ENCODE measurements around the gene UBE3D.

UBE3D gene

DNA sequence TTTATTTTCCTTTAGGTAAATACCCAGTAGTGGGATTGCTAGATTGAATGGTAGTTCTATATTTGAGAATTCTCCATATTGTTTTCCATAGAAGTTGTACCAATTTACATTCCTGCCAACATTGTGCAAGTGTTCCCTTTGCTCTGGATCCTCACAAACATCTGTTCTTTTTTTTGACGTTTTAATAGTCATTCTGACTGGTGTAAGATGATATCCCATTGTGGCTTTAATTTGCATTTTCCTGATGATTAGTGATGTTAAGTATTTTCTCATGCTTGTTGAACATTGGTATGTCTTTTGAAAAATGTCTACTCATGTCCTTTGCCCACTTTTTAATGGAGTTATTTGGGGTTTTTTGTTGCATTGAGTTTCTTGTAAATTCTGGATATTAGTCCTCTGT lies 85.6 kb downstream of the UBE3D start:
- peak; percentile 32 for FAIRE-seq
- DNase-seq (ENCODE audit: insufficient read length, low spot score) = no peak
- TF ChIP-seq, protein P1, sequence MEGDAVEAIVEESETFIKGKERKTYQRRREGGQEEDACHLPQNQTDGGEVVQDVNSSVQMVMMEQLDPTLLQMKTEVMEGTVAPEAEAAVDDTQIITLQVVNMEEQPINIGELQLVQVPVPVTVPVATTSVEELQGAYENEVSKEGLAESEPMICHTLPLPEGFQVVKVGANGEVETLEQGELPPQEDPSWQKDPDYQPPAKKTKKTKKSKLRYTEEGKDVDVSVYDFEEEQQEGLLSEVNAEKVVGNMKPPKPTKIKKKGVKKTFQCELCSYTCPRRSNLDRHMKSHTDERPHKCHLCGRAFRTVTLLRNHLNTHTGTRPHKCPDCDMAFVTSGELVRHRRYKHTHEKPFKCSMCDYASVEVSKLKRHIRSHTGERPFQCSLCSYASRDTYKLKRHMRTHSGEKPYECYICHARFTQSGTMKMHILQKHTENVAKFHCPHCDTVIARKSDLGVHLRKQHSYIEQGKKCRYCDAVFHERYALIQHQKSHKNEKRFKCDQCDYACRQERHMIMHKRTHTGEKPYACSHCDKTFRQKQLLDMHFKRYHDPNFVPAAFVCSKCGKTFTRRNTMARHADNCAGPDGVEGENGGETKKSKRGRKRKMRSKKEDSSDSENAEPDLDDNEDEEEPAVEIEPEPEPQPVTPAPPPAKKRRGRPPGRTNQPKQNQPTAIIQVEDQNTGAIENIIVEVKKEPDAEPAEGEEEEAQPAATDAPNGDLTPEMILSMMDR (IDR thresholded peaks at IDR 0.05; ENCODE audit: insufficient read depth, missing control alignments) = no peak

DNA sequence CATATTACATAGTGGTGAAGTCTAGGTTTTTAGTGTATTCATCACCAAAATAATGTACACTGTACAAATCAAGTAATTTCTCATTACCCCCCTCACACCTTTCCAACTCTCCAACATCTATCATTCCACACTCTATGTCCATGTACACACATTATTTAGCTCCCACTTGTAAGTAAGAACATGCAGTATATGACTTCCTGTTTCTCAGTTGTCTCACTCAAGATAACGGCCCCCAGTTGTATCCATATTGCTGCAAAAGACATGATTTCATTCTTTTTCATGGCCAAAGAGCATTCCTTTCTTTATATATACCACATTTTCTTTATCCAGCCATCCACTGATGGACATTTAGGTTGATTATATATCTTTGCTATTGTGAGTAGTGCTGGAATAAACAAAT lies 86.0 kb downstream of the UBE3D start:
- FAIRE-seq (no peak), DNase-seq (ENCODE audit: insufficient read length, low spot score) (no peak)
- TF ChIP-seq, protein P1 (IDR thresholded peaks at IDR 0.05; ENCODE audit: insufficient read depth, missing control alignments) = no peak

DNA sequence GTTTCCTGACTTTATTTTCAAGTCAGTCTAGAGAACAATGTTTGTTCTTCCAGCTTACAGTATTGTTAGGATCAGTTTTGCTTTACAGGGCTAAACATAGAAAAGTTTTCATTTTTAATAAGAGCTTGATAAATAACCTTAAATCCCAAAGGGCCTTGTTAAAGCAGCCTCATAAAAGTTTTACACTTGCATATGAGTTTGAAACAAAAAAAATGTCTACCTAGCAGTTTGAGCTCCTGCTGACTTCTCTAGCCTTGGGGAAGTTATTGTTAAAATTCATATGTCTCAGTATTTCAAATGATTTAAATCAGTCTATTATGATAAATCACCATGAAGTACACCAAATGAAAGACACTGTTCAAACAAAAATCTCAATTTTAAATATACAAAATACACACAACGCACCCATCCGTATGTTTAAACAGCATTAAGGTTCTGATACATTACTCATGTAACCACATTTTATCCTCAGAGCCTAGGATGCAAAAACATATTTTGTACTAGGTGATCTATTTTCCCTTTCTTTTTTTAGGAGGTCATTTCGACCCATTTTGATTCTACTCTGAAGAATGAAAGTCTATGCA lies 87.2 kb downstream of the UBE3D start:
- TF ChIP-seq, protein P1 (IDR thresholded peaks at IDR 0.05; ENCODE audit: insufficient read depth, missing control alignments) = no peak
- FAIRE-seq = no peak
- DNase-seq (ENCODE audit: insufficient read length, low spot score) = no peak

DNA sequence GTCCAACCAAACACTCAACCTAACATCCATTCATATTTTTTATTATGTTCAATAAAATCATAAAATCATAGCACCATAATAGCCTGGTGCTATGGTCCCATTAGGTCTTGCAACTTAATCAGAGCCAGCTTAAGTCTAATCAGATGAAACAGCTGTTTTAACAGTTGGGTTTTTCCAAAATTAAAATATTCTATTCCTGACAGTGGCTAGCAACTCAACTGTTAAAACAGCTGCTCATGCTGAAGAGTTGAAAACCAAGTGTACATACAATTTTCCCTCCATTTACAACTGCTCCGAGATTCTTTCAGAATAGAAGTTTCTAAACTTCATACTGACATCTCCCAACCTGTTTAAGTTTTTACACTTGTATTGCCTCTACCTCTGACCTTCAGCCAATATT lies 89.5 kb downstream of the UBE3D start:
- no peak for FAIRE-seq
- no peak for DNase-seq (ENCODE audit: insufficient read length, low spot score)
- TF ChIP-seq, protein P1 (IDR thresholded peaks at IDR 0.05; ENCODE audit: insufficient read depth, missing control alignments) = no peak

DNA sequence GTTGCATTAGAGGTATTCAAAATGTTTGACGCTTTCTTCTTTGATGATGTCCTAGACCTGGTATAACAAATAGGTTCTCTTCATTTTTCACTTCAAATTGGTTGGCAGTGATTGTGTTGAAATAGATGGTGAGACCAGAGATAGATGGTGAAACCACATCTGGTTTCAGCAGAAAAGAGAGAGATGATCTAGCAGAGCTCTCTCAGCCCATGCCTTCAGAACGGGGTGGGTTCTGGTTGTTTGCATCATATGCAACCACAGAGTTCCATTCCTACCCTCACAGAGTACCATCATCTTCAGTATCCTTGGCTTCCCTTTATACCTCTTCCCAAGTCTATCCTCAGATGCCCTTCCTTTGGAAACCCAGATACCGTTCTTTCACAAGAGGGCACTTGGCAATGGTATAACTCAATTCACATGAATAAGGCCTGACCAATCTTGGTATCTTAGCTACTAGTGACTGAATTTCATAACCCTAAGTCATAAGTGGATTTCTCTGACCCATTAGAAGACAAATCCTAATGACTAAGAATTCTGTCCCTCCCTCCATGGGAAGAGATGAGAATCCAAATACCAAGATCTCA lies 93.7 kb downstream of the UBE3D start:
- FAIRE-seq (no peak), DNase-seq (ENCODE audit: insufficient read length, low spot score) (no peak)
- TF ChIP-seq, protein P1 (IDR thresholded peaks at IDR 0.05; ENCODE audit: insufficient read depth, missing control alignments) = no peak

DNA sequence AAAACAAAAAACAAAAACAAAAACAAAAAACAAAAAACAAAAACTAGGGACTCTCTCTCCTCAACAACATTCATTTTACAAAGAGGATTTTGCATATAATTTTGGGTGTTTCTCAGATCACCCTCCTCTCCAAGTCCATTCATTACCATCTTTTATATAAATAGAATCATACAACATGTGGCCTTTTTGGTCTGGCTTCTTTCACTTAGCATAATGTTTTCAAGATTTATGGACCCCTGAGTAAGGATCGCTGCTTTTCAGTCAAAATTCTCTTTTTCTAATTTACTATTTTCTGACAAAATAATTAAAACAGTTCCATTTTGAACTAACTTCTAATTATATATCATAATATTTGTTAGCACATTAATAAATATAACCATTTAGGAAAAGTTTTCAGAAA lies 94.8 kb downstream of the UBE3D start:
- TF ChIP-seq, protein P1 (IDR thresholded peaks at IDR 0.05; ENCODE audit: insufficient read depth, missing control alignments) = no peak
- FAIRE-seq (no peak), DNase-seq (ENCODE audit: insufficient read length, low spot score) (no peak)

DNA sequence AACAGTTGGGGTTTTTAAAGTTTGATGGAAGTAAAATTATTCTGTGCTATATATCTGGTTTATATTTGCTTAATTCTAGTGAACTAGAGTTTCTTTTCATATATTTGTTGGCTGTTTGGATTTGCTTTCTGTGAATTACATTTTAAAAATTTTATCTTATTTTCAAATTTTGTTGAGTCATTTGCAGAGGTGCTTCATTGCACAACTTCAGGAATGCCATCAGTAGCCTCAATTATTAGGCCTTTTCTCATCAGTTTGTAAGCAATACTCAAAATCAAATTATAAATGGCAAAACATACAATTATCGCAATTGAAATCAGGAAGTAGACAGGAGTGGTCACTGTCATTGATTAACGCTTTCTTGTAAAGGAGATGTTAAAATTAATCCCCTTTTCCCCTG lies 96.9 kb downstream of the UBE3D start:
- TF ChIP-seq, protein P1 (IDR thresholded peaks at IDR 0.05; ENCODE audit: insufficient read depth, missing control alignments) = no peak

More for the DNA sequence above, 96.9 kb downstream of the UBE3D start:
- FAIRE-seq = no peak
- no peak for DNase-seq (ENCODE audit: insufficient read length, low spot score)
